ENCODE results near the gene KIF9.
"Not testable (repeated sequence)": the region's sequence is repeated elsewhere in the genome, so short reads cannot be mapped to it uniquely, and the experiment has no call there.

The KIF9 gene

GRCh38 chr3:47265008-47265407 lies 17.6 kb downstream of the KIF9 start:
- H3K36me3 ChIP-seq (ENCODE audit: control insufficient read depth, insufficient read depth, low read length): no peaks in the 10 kb centered on the region
- no peak overlapping the region for H3K9ac ChIP-seq (ENCODE audit: low read length)
- no peak overlapping the region for H3K4me3 ChIP-seq (ENCODE audit: low read length)
- no peaks in the 10 kb centered on the region for H3K27me3 ChIP-seq (ENCODE audit: control insufficient read depth, insufficient read depth, low read length)
- H3K4me1 ChIP-seq (ENCODE audit: control insufficient read depth, insufficient read depth, low read length): peaks cover 7% of the 10 kb centered on the region
- H3K9me3 ChIP-seq (ENCODE audit: control insufficient read depth, low read length): no peaks in the 10 kb centered on the region

- no peaks in the 10 kb centered on the region for H3K36me3 ChIP-seq (ENCODE audit: control insufficient read depth, insufficient read depth, low read length)
- no peak overlapping the region for H3K4me3 ChIP-seq (ENCODE audit: low read length)
- peaks cover under 1% of the 10 kb centered on the region for H3K4me1 ChIP-seq (ENCODE audit: control insufficient read depth, insufficient read depth, low read length)
- H3K9ac ChIP-seq (ENCODE audit: low read length): no peak overlapping the region
- no peaks in the 10 kb centered on the region for H3K27me3 ChIP-seq (ENCODE audit: control insufficient read depth, insufficient read depth, low read length)
- no peaks in the 10 kb centered on the region for H3K9me3 ChIP-seq (ENCODE audit: control insufficient read depth, low read length)
These were observed 21.3 kb downstream of the KIF9 start for GRCh38 chr3:47261301-47261700.

GRCh38 chr3:47260605-47261004 lies 22.0 kb downstream of the KIF9 start:
- H3K4me1 ChIP-seq (ENCODE audit: control insufficient read depth, insufficient read depth, low read length): no peaks in the 10 kb centered on the region
- no peak overlapping the region for H3K9ac ChIP-seq (ENCODE audit: low read length)
- H3K36me3 ChIP-seq (ENCODE audit: control insufficient read depth, insufficient read depth, low read length): no peaks in the 10 kb centered on the region
- H3K27me3 ChIP-seq (ENCODE audit: control insufficient read depth, insufficient read depth, low read length): no peaks in the 10 kb centered on the region
- H3K4me3 ChIP-seq (ENCODE audit: low read length): no peak overlapping the region
- H3K9me3 ChIP-seq (ENCODE audit: control insufficient read depth, low read length): no peaks in the 10 kb centered on the region

GRCh38 chr3:47259114-47259513 lies 23.5 kb downstream of the KIF9 start:
- no peaks in the 10 kb centered on the region for H3K9me3 ChIP-seq (ENCODE audit: control insufficient read depth, low read length)
- no peaks in the 10 kb centered on the region for H3K36me3 ChIP-seq (ENCODE audit: control insufficient read depth, insufficient read depth, low read length)
- no peak overlapping the region for H3K4me3 ChIP-seq (ENCODE audit: low read length)
- no peak overlapping the region for H3K9ac ChIP-seq (ENCODE audit: low read length)
- no peaks in the 10 kb centered on the region for H3K27me3 ChIP-seq (ENCODE audit: control insufficient read depth, insufficient read depth, low read length)
- no peaks in the 10 kb centered on the region for H3K4me1 ChIP-seq (ENCODE audit: control insufficient read depth, insufficient read depth, low read length)

- H3K27me3 ChIP-seq (ENCODE audit: control insufficient read depth, insufficient read depth, low read length); H3K4me1 ChIP-seq (ENCODE audit: control insufficient read depth, insufficient read depth, low read length); H3K9me3 ChIP-seq (ENCODE audit: control insufficient read depth, low read length); H3K4me3 ChIP-seq (ENCODE audit: low read length); H3K9ac ChIP-seq (ENCODE audit: low read length); H3K36me3 ChIP-seq (ENCODE audit: control insufficient read depth, insufficient read depth, low read length): not testable (repeated sequence)
These were observed 26.3 kb downstream of the KIF9 start for GRCh38 chr3:47256331-47256730.

GRCh38 chr3:47251689-47252088 lies 30.9 kb downstream of the KIF9 start:
- H3K9me3 ChIP-seq (ENCODE audit: control insufficient read depth, low read length): no peaks in the 10 kb centered on the region
- H3K27me3 ChIP-seq (ENCODE audit: control insufficient read depth, insufficient read depth, low read length): no peaks in the 10 kb centered on the region
- peak overlapping the region; percentile 15 for H3K9ac ChIP-seq (ENCODE audit: low read length)
- H3K4me1 ChIP-seq (ENCODE audit: control insufficient read depth, insufficient read depth, low read length): no peaks in the 10 kb centered on the region
- H3K36me3 ChIP-seq (ENCODE audit: control insufficient read depth, insufficient read depth, low read length): no peaks in the 10 kb centered on the region
- no peak overlapping the region for H3K4me3 ChIP-seq (ENCODE audit: low read length)

- not testable (repeated sequence) for H3K9me3 ChIP-seq (ENCODE audit: control insufficient read depth, low read length); H3K4me1 ChIP-seq (ENCODE audit: control insufficient read depth, insufficient read depth, low read length); H3K4me3 ChIP-seq (ENCODE audit: low read length); H3K27me3 ChIP-seq (ENCODE audit: control insufficient read depth, insufficient read depth, low read length); H3K9ac ChIP-seq (ENCODE audit: low read length); H3K36me3 ChIP-seq (ENCODE audit: control insufficient read depth, insufficient read depth, low read length)
These were observed 31.5 kb downstream of the KIF9 start for GRCh38 chr3:47251085-47251484.

- Histone ChIP-seq H3K27me3 (ENCODE audit: control insufficient read depth, insufficient read depth, low read length) (no peaks in the 10 kb centered on the region), H3K4me3 (ENCODE audit: low read length) (no peak overlapping the region), H3K9me3 (ENCODE audit: control insufficient read depth, low read length) (no peaks in the 10 kb centered on the region), H3K9ac (ENCODE audit: low read length) (no peak overlapping the region), H3K4me1 (ENCODE audit: control insufficient read depth, insufficient read depth, low read length) (no peaks in the 10 kb centered on the region), H3K36me3 (ENCODE audit: control insufficient read depth, insufficient read depth, low read length) (no peaks in the 10 kb centered on the region)
These were observed 32.1 kb downstream of the KIF9 start for GRCh38 chr3:47250309-47251060.

- no peak overlapping the region for H3K4me3 ChIP-seq (ENCODE audit: low read length)
- no peaks in the 10 kb centered on the region for H3K9me3 ChIP-seq (ENCODE audit: control insufficient read depth, low read length)
- H3K4me1 ChIP-seq (ENCODE audit: control insufficient read depth, insufficient read depth, low read length): no peaks in the 10 kb centered on the region
- H3K36me3 ChIP-seq (ENCODE audit: control insufficient read depth, insufficient read depth, low read length): no peaks in the 10 kb centered on the region
- H3K9ac ChIP-seq (ENCODE audit: low read length): no peak overlapping the region
- H3K27me3 ChIP-seq (ENCODE audit: control insufficient read depth, insufficient read depth, low read length): no peaks in the 10 kb centered on the region
These were observed 35.2 kb downstream of the KIF9 start for GRCh38 chr3:47247131-47248064.

- no peaks in the 10 kb centered on the region for H3K9me3 ChIP-seq (ENCODE audit: control insufficient read depth, low read length)
- no peaks in the 10 kb centered on the region for H3K4me1 ChIP-seq (ENCODE audit: control insufficient read depth, insufficient read depth, low read length)
- no peak overlapping the region for H3K4me3 ChIP-seq (ENCODE audit: low read length)
- no peaks in the 10 kb centered on the region for H3K36me3 ChIP-seq (ENCODE audit: control insufficient read depth, insufficient read depth, low read length)
- no peak overlapping the region for H3K9ac ChIP-seq (ENCODE audit: low read length)
- no peaks in the 10 kb centered on the region for H3K27me3 ChIP-seq (ENCODE audit: control insufficient read depth, insufficient read depth, low read length)
These were observed 37.3 kb downstream of the KIF9 start for GRCh38 chr3:47245271-47245670.

GRCh38 chr3:47244531-47245100 lies 38.0 kb downstream of the KIF9 start:
- Histone ChIP-seq H3K27me3 (ENCODE audit: control insufficient read depth, insufficient read depth, low read length) (no peaks in the 10 kb centered on the region), H3K4me3 (ENCODE audit: low read length) (no peak overlapping the region), H3K9me3 (ENCODE audit: control insufficient read depth, low read length) (no peaks in the 10 kb centered on the region), H3K36me3 (ENCODE audit: control insufficient read depth, insufficient read depth, low read length) (no peaks in the 10 kb centered on the region), H3K9ac (ENCODE audit: low read length) (no peak overlapping the region), H3K4me1 (ENCODE audit: control insufficient read depth, insufficient read depth, low read length) (no peaks in the 10 kb centered on the region)
